Type B pancreatic cell (in vitro differentiated cells): ENCODE measurements around the gene CLPSL2. TPM values are rescaled to one million over a fixed set of nuclear protein-coding genes. Genes with fewer than 3 reads are reported as not detected.

Source experiments
- DNase-seq: peaks from one replicate; pipeline ENCODE4 v3.0.0; 2021; ENCODE audit warnings: mixed read lengths; ENCODE audit not compliant: unreplicated experiment; ENCODE audit errors: extremely low spot score
- H3K27ac Mint-ChIP-seq: 2 replicates; pipeline ENCODE4 v1.8.0; 2021; ENCODE audit warnings: mild to moderate bottlenecking, mixed read lengths
- H3K27me3 Mint-ChIP-seq: 2 replicates; pipeline ENCODE4 v1.8.0; 2021; ENCODE audit warnings: mixed read lengths
- H3K36me3 Mint-ChIP-seq: 2 replicates; pipeline ENCODE4 v1.8.0; 2021; ENCODE audit warnings: mixed read lengths
- H3K4me1 Mint-ChIP-seq: one replicate; pipeline ENCODE4 v1.8.0; 2021; ENCODE audit warnings: mixed read lengths; ENCODE audit not compliant: unreplicated experiment
- H3K4me3 Mint-ChIP-seq: 2 replicates; pipeline ENCODE4 v1.8.0; 2021; ENCODE audit warnings: mild to moderate bottlenecking, mixed read lengths
- H3K9me3 Mint-ChIP-seq: 2 replicates; pipeline ENCODE4 v1.8.0; 2021; ENCODE audit warnings: mixed read lengths
- CTCF ChIP-seq: fragments of 200-600 bp; sonication (generic); conservative IDR thresholded peaks from 2 replicates; pipeline ENCODE4 v1.5.0; 2021; ENCODE audit warnings: antibody characterized with exemption, mild to moderate bottlenecking
- total RNA-seq: library from RNA; stranded (reverse); gene quantifications from 2 replicates; pipeline ENCODE4 v1.2.1, GENCODE V29; 2021; ENCODE audit warnings: low replicate concordance

Gene CLPSL2
- total RNA-seq, 1 donor from 2014 or later, result not detected

- H3K27me3 Mint-ChIP-seq, result peaks cover 58% of the 10 kb centered on the region
- H3K36me3 Mint-ChIP-seq, result no peaks in the 10 kb centered on the region
- no peak for TF ChIP-seq CTCF
- H3K27ac Mint-ChIP-seq, result no peak overlapping the region
- no peak for DNase-seq
- peaks cover 6% of the 10 kb centered on the region for H3K4me1 Mint-ChIP-seq
- no peak overlapping the region for H3K4me3 Mint-ChIP-seq
- no peaks in the 10 kb centered on the region for H3K9me3 Mint-ChIP-seq
Measured at GRCh38 chr6:35765739-35766138, 10.7 kb upstream of the CLPSL2 start.

- peaks cover 3% of the 10 kb centered on the region for H3K4me1 Mint-ChIP-seq
- no peak overlapping the region for H3K27ac Mint-ChIP-seq
- no peak for TF ChIP-seq CTCF
- no peaks in the 10 kb centered on the region for H3K36me3 Mint-ChIP-seq
- H3K27me3 Mint-ChIP-seq, result peaks cover 33% of the 10 kb centered on the region
- no peak overlapping the region for H3K4me3 Mint-ChIP-seq
- DNase-seq, result no peak
- H3K9me3 Mint-ChIP-seq, result no peaks in the 10 kb centered on the region
Measured at GRCh38 chr6:35769211-35769610, 7.2 kb upstream of the CLPSL2 start.

- Mint-ChIP-seq H3K36me3 (no peaks in the 10 kb centered on the region), H3K27me3 (peaks cover 32% of the 10 kb centered on the region), H3K27ac (no peak overlapping the region), H3K4me1 (no peaks in the 10 kb centered on the region), H3K9me3 (no peaks in the 10 kb centered on the region), H3K4me3 (no peak overlapping the region)
- TF ChIP-seq CTCF, result no peak
- no peak for DNase-seq
Measured at GRCh38 chr6:35771343-35771627, 5.1 kb upstream of the CLPSL2 start.

- DNase-seq, result no peak
- Mint-ChIP-seq H3K27ac (no peak overlapping the region), H3K4me1 (peaks cover 3% of the 10 kb centered on the region), H3K27me3 (peaks cover 26% of the 10 kb centered on the region), H3K36me3 (no peaks in the 10 kb centered on the region), H3K4me3 (no peak overlapping the region), H3K9me3 (no peaks in the 10 kb centered on the region)
- no peak for TF ChIP-seq CTCF
Measured at GRCh38 chr6:35774116-35774794, 2.1 kb upstream of the CLPSL2 start.

GRCh38 chr6:35775031-35775430 lies 1.4 kb upstream of the CLPSL2 start:
- H3K36me3 Mint-ChIP-seq, result no peaks in the 10 kb centered on the region
- DNase-seq, result no peak
- H3K4me1 Mint-ChIP-seq, result peaks cover 3% of the 10 kb centered on the region
- H3K9me3 Mint-ChIP-seq, result no peaks in the 10 kb centered on the region
- no peak overlapping the region for H3K27ac Mint-ChIP-seq
- TF ChIP-seq CTCF, result no peak
- peak overlapping the region; percentile 28 for H3K4me3 Mint-ChIP-seq
- H3K27me3 Mint-ChIP-seq, result peaks cover 29% of the 10 kb centered on the region
